ENCODE data around the gene FMO1.
"Not testable (repeated sequence)": the region's sequence is repeated elsewhere in the genome, so short reads cannot be mapped to it uniquely, and the experiment has no call there.

FMO1 gene

GRCh38 chr1:171248302-171248701 lies at the start of gene FMO1:
TSS of gene FMO1 (plus strand) at chr1:171248494. CDS start at chr1:171258088, 9,594 bp downstream.
- no peak for DNase-seq (ENCODE audit: low read depth)

- DNase-seq (ENCODE audit: low read depth) = no peak
These were observed 44.0 kb upstream of the FMO1 start for GRCh38 chr1:171204296-171204695.

- DNase-seq (ENCODE audit: low read depth) = no peak
These were observed 41.9 kb upstream of the FMO1 start for GRCh38 chr1:171206204-171206977.

- no peak for DNase-seq (ENCODE audit: low read depth)
These were observed 41.3 kb upstream of the FMO1 start for GRCh38 chr1:171206978-171207355.

- DNase-seq (ENCODE audit: low read depth) = no peak
These were observed 40.9 kb upstream of the FMO1 start for GRCh38 chr1:171207377-171207776.

GRCh38 chr1:171210355-171210754 lies 37.9 kb upstream of the FMO1 start:
- peak; percentile 70 for DNase-seq (ENCODE audit: low read depth)

- no peak for DNase-seq (ENCODE audit: low read depth)
These were observed 35.5 kb upstream of the FMO1 start for GRCh38 chr1:171212607-171213351.

GRCh38 chr1:171213559-171214454 lies 34.5 kb upstream of the FMO1 start:
- no peak for DNase-seq (ENCODE audit: low read depth)

GRCh38 chr1:171217658-171218443 lies 30.4 kb upstream of the FMO1 start:
- no peak for DNase-seq (ENCODE audit: low read depth)

- peak; percentile 24 for DNase-seq (ENCODE audit: low read depth)
These were observed 29.6 kb upstream of the FMO1 start for GRCh38 chr1:171218661-171219060.

- peak; percentile 39 for DNase-seq (ENCODE audit: low read depth)
These were observed 28.8 kb upstream of the FMO1 start for GRCh38 chr1:171219346-171220080.

GRCh38 chr1:171220081-171220420 lies 28.2 kb upstream of the FMO1 start:
- DNase-seq (ENCODE audit: low read depth) = peak; percentile 85

- peak; percentile 40 for DNase-seq (ENCODE audit: low read depth)
These were observed 27.7 kb upstream of the FMO1 start for GRCh38 chr1:171220581-171221054.

- DNase-seq (ENCODE audit: low read depth) = no peak
These were observed 26.4 kb upstream of the FMO1 start for GRCh38 chr1:171221665-171222591.

- peak; percentile 38 for DNase-seq (ENCODE audit: low read depth)
These were observed 25.4 kb upstream of the FMO1 start for GRCh38 chr1:171222936-171223335.

- not testable (repeated sequence) for DNase-seq (ENCODE audit: low read depth)
These were observed 24.0 kb upstream of the FMO1 start for GRCh38 chr1:171224257-171224656.

- DNase-seq (ENCODE audit: low read depth) = peak; percentile 73
These were observed 21.4 kb upstream of the FMO1 start for GRCh38 chr1:171226747-171227370.

GRCh38 chr1:171231326-171231725 lies 17.0 kb upstream of the FMO1 start:
- no peak for DNase-seq (ENCODE audit: low read depth)

GRCh38 chr1:171233183-171233582 lies 15.1 kb upstream of the FMO1 start:
- DNase-seq (ENCODE audit: low read depth) = no peak

Measured in fibroblast of gingiva (primary cell).